Activated T-cell treated with anti-CD3 and anti-CD28 coated beads, Interleukin-2, amount 50 U/mL, for 4 hours (primary cell): ENCODE measurements around the gene CEACAM18. TPM values are rescaled to one million over a fixed set of nuclear protein-coding genes. Genes with fewer than 3 reads are reported as not detected.
A peak's percentile ranks its signal among the peaks of the same experiment; 100 is the strongest.
"Not testable (repeated sequence)": the region's sequence is repeated elsewhere in the genome, so short reads cannot be mapped to it uniquely, and the experiment has no call there.

Experiments used
- ATAC-seq, 2 donors: fragments of 200-7000 bp; cut with Tn5 transposase; one replicate each; pipeline ENCODE4 v1.10.0; 2021
- DNase-seq: peaks from one replicate; pipeline ENCODE4 v3.0.0-alpha.2; 2020
- H3K27me3 Mint-ChIP-seq: one replicate; pipeline ENCODE4 v1.8.0; 2021; ENCODE audit warnings: low read depth, mixed read lengths
- H3K36me3 Mint-ChIP-seq: one replicate; pipeline ENCODE4 v1.8.0; 2022; ENCODE audit warnings: mixed read lengths; ENCODE audit not compliant: insufficient read depth
- H3K4me1 Mint-ChIP-seq: one replicate; pipeline ENCODE4 v1.8.0; 2021; ENCODE audit warnings: low read depth, mixed read lengths
- H3K4me3 Mint-ChIP-seq: one replicate; pipeline ENCODE4 v1.8.0; 2021; ENCODE audit warnings: mild to moderate bottlenecking, moderate library complexity, mixed read lengths
- H3K9me3 Mint-ChIP-seq: one replicate; pipeline ENCODE4 v1.8.0; 2021; ENCODE audit warnings: mixed read lengths
- total RNA-seq, 3 donors: library from RNA; stranded (reverse); gene quantifications; one replicate each; pipeline ENCODE4 v1.2.1, GENCODE V29; 2021

The CEACAM18 gene
- total RNA-seq, 3 donors from 2014 or later = not detected

DNA sequence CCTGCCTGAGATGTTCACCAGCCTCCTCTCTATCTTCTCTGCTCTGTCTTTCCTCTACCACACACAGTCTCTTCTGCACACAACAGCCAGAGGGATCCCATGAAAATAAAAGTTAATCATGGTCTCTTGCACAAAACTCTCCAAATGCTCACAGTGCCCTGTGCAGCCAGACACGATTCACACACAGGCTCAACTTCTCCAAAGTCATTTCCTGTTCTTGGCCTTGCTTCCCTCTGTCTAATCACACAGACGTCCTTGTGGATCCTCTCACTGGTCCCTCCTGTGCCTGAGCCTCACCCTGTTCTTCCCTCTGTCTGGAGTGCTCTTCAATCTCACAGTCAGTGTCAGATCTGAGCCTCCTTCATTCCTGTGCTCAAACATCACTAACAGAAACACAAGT lies 15.4 kb downstream of the CEACAM18 start:
- ATAC-seq = no peak
- Mint-ChIP-seq H3K27me3 (peaks cover 11% of the 10 kb centered on the region), H3K36me3 (no peaks in the 10 kb centered on the region), H3K9me3 (no peaks in the 10 kb centered on the region), H3K4me1 (peaks cover 10% of the 10 kb centered on the region), H3K4me3 (no peak overlapping the region)
- DNase-seq = no peak

DNA sequence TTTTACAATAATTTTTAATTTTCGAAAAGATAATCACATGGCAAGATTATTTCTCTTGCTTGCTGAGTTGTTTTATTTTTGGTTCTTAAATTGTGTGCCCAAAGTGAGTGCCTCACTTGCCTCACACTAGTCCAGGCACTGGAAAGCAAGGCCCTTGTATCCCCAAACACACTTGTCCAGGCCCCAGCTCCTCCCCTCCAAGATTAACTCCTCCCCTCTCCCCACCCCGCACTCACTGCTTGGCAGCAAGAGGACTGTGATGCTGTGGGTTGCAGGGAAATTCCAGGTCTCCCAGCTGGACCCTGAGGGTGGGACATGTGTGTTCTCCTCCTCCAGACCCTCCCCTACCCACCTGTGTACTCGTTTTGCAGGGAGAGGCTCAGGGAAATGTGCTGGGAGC lies 19.3 kb downstream of the CEACAM18 start:
- Mint-ChIP-seq H3K36me3 (no peaks in the 10 kb centered on the region), H3K4me3 (no peak overlapping the region), H3K4me1 (peaks cover 10% of the 10 kb centered on the region), H3K27me3 (peaks cover 12% of the 10 kb centered on the region), H3K9me3 (no peaks in the 10 kb centered on the region)
- no peak for ATAC-seq
- no peak for DNase-seq

DNA sequence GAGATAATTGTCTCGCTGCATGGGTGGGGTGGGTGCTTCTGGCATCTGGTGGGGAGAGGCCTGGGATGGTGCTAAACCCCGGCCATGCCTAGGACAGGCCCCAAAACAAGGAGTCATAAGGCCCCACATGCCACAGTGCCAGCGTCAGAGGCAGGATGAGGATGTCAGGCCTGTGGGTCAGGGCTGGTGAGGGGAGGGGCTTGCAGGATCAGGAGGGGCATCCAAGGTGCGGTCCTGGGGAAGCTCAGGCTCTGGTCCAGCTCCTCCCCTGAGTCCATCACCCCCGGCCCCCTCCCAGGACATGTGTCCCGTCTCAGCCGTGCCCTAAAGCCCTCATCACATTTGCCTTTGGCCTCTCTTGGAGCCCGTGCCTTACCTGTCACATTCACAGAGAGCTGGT lies 22.6 kb downstream of the CEACAM18 start:
- H3K4me1 Mint-ChIP-seq = peaks cover 10% of the 10 kb centered on the region
- not testable (repeated sequence) for H3K36me3 Mint-ChIP-seq, H3K4me3 Mint-ChIP-seq, DNase-seq, ATAC-seq, H3K9me3 Mint-ChIP-seq, H3K27me3 Mint-ChIP-seq

DNA sequence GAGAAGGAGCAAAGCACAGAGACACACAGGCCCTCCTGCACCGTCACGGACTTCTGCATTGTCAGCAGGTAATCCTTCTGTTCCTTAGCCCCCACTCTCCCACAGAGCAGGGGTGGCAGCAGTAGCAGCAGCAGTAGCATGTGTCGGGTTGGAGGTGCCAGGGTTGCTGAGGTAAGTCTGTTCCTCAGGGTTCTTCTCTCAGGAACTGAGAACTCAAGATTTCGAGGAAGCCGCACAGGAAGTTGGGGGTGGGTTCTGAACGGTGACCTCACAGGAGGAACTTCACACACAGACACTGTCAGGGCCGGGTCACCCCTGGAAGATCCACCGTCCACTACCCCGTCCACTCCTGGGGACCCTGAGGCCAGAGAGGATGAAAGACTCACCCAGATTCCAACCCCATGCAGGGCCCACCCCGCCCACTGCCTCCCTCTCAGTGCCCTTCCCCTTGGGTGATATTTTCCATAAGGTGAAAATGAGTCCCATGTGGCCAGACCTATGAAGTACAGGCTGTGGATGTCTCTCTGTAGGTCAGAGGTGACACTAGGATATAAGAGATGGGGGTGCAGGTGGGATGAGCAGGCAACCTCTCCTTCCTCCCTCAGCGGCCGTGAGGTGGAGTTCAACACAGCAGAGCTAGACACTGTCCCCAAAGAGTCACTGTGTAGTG lies 23.4 kb downstream of the CEACAM18 start, which contains the start of gene SIGLEC12:
Gene SIGLEC12, minus strand, starts transcription at position 207 of the 670 bp plus-strand sequence. Its CDS starts 67 bp downstream, at position 140.
- H3K4me3 Mint-ChIP-seq = peak within 1 kb of the TSS; percentile 20
- peaks cover 10% of the 10 kb centered on the region for H3K4me1 Mint-ChIP-seq
- H3K27me3 Mint-ChIP-seq = peaks cover 6% of the 10 kb centered on the region
- ATAC-seq (peak; percentile 43 to 62), DNase-seq (no peak)
- H3K36me3 Mint-ChIP-seq = no peaks in the 10 kb centered on the region
- H3K9me3 Mint-ChIP-seq = peaks cover 8% of the 10 kb centered on the region

DNA sequence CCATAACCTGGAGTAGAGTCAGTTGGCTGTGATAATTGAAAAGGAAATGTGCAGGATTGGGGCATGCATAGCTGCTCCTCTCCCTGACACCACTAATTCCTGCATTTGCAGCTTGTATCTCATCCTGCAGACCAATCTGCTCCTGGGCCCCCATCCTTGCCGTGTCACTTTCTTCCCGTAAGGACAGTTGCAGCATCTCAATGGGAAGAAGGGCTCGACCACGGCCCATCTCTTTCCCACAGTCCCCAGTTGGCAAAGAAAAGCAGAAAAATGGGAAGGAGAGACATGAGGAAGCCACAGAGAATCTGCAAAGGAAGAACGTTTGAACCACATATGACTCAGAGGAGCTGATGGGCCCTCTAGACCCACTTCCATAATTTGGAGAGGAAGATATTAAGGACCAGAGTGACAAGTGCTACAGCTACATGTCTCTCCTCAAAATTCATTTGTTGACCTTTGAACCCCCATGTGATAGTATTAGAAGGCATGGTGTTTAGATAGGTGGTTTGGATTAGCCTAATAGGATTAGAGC lies 25.0 kb downstream of the CEACAM18 start:
- Mint-ChIP-seq H3K9me3 (peaks cover 8% of the 10 kb centered on the region), H3K4me3 (no peak overlapping the region), H3K27me3 (peaks cover 6% of the 10 kb centered on the region), H3K36me3 (no peaks in the 10 kb centered on the region), H3K4me1 (peaks cover 10% of the 10 kb centered on the region)
- no peak for ATAC-seq
- no peak for DNase-seq

DNA sequence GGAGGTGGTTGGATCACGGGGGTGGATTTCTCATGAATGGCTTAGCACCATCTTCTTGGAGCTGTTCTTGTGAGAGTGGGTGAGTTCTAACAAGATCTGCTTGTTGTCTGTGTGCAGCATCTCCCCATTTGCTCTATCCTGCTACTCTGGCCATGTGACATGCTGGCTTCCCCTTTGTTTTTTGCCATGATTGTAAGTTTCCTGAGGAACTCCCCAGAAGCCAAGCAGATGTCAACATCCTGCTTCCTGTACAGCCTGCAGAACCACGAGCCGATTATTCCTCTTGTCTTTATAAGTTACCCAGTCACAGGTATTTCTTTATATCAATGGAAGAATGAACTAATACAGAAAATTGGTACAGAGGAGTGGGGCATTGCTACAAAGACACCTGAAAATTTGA lies 25.6 kb downstream of the CEACAM18 start:
- DNase-seq (no peak), ATAC-seq (no peak)
- Mint-ChIP-seq H3K4me3 (no peak overlapping the region), H3K27me3 (peaks cover 8% of the 10 kb centered on the region), H3K36me3 (no peaks in the 10 kb centered on the region), H3K4me1 (peaks cover 9% of the 10 kb centered on the region), H3K9me3 (peaks cover 8% of the 10 kb centered on the region)

DNA sequence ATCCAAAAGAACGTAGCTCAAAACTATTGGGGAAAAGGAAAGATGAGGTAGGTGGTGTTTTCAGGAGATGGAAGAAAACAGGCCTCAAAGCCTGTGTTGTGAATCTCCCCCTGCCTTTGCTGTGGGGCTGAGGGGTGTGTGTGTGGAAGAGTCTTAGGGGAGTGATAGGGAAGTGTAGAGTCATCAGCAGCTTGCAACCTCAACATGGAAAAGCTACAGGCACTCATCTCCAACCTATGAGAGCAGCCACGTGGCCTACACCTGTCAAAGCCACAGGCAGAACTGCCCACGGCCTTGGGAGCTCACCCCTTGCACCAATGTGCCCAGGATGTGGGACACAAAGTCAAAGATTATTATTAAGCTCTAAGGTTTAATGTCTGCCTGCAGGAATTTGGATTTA lies 27.6 kb downstream of the CEACAM18 start:
- ATAC-seq = no peak

DNA sequence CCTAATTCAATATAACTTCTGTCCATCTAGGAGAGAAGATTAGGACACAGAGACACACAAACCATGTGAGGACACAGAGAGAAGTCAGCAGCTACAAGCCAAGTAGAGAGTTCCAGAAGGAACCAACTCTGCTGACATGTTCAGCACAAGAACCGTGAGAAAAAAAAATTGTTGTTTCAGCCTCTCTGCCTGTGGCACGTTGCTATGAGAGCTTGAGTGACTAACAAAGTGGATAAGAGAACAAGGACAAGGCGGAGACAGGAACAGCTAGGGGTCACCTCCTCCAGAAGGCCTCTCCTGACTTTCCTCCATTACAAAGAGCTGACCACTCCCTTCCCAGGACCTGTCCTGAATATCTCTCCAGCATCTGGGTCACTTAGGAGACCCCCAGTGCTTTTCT lies 28.9 kb downstream of the CEACAM18 start:
- Mint-ChIP-seq H3K4me1 (no peaks in the 10 kb centered on the region), H3K4me3 (no peak overlapping the region), H3K36me3 (no peaks in the 10 kb centered on the region), H3K27me3 (peaks cover 10% of the 10 kb centered on the region), H3K9me3 (peaks cover 8% of the 10 kb centered on the region)
- DNase-seq (no peak), ATAC-seq (no peak)

More for the DNA sequence above, 27.6 kb downstream of the CEACAM18 start:
- Mint-ChIP-seq H3K27me3 (peaks cover 13% of the 10 kb centered on the region), H3K36me3 (no peaks in the 10 kb centered on the region), H3K4me3 (no peak overlapping the region), H3K4me1 (peaks cover 9% of the 10 kb centered on the region), H3K9me3 (peaks cover 8% of the 10 kb centered on the region)
- DNase-seq = no peak

DNA sequence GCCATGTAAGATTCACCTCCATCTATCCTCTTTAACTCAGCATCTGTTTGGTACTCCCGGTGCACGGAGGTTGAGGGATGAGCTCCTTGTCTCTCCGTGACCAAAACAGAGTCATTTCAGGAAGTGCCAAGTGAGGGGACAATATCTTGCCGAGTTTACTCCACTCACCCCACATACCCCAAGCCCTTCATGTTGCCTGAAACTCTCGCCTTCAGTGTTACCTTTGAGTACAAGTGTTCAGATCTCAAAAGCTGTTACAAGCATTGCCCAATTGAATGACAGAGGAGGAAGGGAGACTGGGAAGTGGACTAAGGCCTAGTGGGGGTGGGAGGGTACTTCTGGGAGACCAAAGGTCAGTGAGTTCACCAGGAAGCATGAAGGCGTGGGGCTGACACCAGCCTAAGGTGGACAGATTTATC lies 29.3 kb downstream of the CEACAM18 start:
- Mint-ChIP-seq H3K36me3 (no peaks in the 10 kb centered on the region), H3K4me3 (no peak overlapping the region), H3K9me3 (peaks cover 8% of the 10 kb centered on the region), H3K4me1 (no peaks in the 10 kb centered on the region), H3K27me3 (peaks cover 9% of the 10 kb centered on the region)
- DNase-seq (no peak), ATAC-seq (no peak)

DNA sequence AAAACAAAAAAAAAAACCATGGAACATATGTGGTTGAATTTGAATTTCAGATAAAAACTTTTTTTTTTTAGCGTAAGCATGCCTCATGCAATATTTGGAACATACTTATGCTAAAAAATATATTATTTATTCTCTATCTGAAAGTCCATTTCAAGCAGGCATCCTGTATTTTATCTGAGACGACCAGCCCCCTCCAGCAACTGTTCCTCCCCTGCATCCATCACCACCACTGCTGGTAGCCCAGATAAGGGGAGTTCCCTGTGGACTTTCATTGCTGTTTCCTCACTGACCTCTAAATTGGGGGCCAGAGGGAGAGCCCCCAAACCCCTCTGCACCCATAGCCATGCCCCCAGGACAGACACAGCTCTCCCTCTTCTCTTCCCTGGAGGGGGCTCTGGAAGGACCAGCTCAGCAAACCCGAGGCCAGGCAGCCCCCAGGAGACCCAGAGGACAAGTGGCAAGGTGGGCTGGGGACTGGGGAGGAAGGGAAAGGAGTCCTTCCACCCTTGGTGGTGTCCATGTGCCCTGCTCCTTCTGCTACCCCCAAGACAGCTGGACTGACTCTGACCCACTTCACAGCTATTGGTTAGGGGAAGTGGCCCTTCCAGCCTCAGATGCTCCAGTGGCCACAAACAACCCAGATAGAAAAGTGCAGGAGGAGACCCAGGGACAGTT lies 29.9 kb downstream of the CEACAM18 start:
- Mint-ChIP-seq H3K27me3 (peaks cover 14% of the 10 kb centered on the region), H3K4me1 (no peaks in the 10 kb centered on the region), H3K36me3 (no peaks in the 10 kb centered on the region), H3K9me3 (peaks cover 8% of the 10 kb centered on the region), H3K4me3 (no peak overlapping the region)
- ATAC-seq (no peak), DNase-seq (no peak)

DNA sequence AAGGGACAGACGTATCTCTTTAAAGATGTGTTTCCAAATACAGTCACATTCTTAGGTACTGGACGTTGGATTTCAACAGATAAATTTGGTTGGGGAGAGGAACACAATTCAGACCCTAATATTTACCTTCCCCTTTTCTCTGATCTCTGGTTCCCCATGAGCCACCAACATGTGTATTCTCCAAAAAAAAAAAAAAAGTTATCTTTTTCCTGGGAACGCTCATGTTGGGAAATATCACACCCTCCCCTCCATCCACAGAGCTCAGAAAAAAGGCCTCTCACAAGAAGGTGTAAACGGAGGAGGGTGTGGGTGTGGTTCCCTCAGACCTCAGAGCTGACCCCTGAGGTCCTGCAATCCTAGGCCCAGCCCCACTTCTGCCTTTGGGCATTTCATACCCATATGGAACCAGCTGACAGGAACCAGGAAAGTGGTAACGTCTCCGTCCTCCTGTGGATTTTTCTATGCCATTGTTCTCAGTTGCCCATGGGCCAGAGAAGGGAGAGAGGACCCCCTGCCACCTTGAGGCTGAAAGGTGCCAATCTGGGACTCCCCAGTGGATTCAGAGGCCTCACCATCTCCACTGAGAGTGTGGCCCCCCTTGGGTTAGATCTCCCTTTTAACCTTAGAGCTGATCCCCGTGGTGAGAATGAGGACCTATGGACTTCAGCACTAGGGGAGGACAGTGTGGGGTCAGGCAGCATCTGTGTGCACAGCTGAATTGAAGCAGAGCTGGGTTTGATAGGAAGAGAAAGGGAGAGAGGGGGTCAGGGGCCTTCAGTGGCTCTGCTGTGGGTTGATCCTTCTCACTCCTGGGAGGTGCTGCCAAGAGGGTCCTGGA lies 31.7 kb downstream of the CEACAM18 start:
- no peaks in the 10 kb centered on the region for H3K9me3 Mint-ChIP-seq
- ATAC-seq (no peak), DNase-seq (no peak)
- H3K36me3 Mint-ChIP-seq = no peaks in the 10 kb centered on the region
- peaks cover 2% of the 10 kb centered on the region for H3K4me1 Mint-ChIP-seq
- H3K27me3 Mint-ChIP-seq = peaks cover 14% of the 10 kb centered on the region
- no peak overlapping the region for H3K4me3 Mint-ChIP-seq

DNA sequence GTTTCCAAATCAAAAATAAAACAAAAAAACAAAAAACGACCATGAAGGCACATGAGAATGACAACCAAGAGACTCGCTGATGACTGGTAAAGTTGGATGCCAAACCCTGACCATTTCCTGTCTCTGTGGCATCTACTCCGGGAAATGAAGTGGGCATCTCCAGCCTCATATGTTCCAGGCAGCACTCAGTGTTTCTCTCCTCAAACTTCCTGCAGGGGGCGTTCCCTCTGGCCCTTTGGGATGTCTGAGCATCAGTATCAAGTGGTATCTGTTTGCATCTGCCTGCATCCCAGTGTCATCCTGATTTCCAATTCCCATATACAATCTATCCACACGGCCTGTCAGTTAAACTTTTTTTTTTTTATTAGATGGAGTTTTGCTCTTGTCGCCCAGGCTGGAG lies 33.0 kb downstream of the CEACAM18 start:
- no peak for ATAC-seq
- Mint-ChIP-seq H3K4me1 (peaks cover 2% of the 10 kb centered on the region), H3K27me3 (peaks cover 16% of the 10 kb centered on the region)

DNA sequence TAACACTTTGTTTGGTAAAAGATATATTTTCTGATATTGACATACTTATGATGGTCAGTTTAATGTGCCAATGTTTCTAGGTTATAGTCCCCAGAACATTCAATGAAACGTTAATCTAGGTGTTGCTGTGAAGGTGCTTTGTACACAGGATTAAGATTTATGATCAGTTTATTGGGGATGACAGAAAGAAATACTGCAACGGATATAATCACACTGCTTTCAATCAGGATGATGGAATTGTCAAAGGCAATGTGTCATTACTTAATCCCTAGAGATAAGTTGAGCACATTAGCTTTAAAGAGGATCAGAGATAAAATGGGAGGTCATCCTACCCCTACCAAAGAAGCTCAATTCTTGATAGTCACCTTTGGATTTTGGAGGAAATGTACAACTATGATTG lies 35.6 kb downstream of the CEACAM18 start:
- Mint-ChIP-seq H3K4me3 (no peak overlapping the region), H3K36me3 (no peaks in the 10 kb centered on the region), H3K27me3 (peaks cover 23% of the 10 kb centered on the region), H3K9me3 (peaks cover 3% of the 10 kb centered on the region), H3K4me1 (peaks cover 2% of the 10 kb centered on the region)
- ATAC-seq = no peak
- no peak for DNase-seq

More for the DNA sequence above, 33.0 kb downstream of the CEACAM18 start:
- DNase-seq = no peak
- H3K36me3 Mint-ChIP-seq = no peaks in the 10 kb centered on the region
- no peaks in the 10 kb centered on the region for H3K9me3 Mint-ChIP-seq
- H3K4me3 Mint-ChIP-seq = no peak overlapping the region

DNA sequence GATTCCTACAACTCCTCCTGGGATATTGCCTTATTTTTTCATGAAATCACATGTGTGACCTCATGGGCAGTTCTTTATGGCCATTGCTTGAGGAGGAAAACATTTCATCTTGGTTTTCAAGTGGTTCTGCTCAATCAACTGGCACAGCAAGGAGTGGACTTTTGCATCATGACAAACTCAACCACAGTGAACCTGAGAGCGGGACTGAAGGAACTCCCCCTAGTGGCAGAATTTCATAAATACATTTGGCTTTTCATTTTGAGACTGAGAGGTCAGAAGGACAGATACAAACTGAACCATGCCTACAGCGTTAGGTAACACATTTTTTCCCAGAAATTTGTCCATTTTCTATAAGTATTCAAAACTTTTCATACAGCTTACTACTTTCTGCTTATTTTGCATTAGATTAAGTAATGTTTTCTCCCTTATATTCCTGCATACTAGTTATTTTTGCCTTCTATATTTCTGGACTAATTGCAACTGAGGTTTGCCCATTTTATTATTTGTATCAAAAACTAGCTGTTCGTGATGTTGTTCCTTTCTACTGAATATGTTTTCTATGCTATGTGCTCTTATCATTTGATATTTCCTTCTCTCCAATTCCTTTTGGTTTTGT lies 36.6 kb downstream of the CEACAM18 start:
- ATAC-seq (peak; percentile 34 to 74), DNase-seq (no peak)
- peaks cover 3% of the 10 kb centered on the region for H3K9me3 Mint-ChIP-seq
- H3K27me3 Mint-ChIP-seq = peaks cover 21% of the 10 kb centered on the region
- no peaks in the 10 kb centered on the region for H3K36me3 Mint-ChIP-seq
- H3K4me1 Mint-ChIP-seq = peaks cover 2% of the 10 kb centered on the region
- no peak overlapping the region for H3K4me3 Mint-ChIP-seq
